D721Med (cell line): ENCODE results near the gene AMPD3.

Source experiments
- DNase-seq: peaks from one replicate; pipeline ENCODE4 v3.0.0; 2011; ENCODE audit warnings: low spot score; ENCODE audit not compliant: insufficient read length
- FAIRE-seq: peaks from 2 replicates; lab custom pipeline; 2011; peaks lifted over from hg19 to GRCh38; lab: Jason Lieb, UNC
- CTCF ChIP-seq: IDR thresholded peaks from 2 replicates; pipeline ENCODE4 v1.5.1; 2012; ENCODE audit warnings: mild to moderate bottlenecking, control low read depth; ENCODE audit not compliant: insufficient read depth; ENCODE audit errors: missing control alignments

Gene AMPD3

GRCh38 chr11:10410844-10411200 is 44.2 kb upstream of the AMPD3 start:
- no peak for DNase-seq
- TF ChIP-seq CTCF, result no peak
- FAIRE-seq, result no peak

DNA sequence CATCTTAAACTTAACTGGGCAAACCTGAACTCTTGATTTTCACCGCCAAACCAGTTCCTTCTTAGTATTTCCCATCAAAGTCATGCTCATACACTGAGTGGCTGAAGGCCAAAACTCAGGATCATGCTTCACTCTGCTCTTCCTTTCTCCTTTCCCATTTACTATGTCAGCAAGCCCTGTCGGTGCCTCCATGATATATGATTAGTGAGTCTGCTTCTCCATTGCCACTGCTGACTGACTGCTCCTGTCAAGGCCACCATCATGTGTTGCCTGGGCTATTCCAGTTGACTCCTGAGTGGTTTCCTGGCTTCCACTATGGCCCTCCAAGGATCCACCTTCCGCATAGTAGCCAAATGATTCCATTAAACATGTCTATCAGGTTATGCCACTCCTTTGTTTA is 42.8 kb upstream of the AMPD3 start:
- no peak for TF ChIP-seq CTCF
- no peak for FAIRE-seq
- no peak for DNase-seq

- FAIRE-seq, result no peak
- peak; percentile 40 for TF ChIP-seq CTCF
- DNase-seq, result no peak
These were observed 41.8 kb upstream of the AMPD3 start for GRCh38 chr11:10413268-10413667.

GRCh38 chr11:10414181-10414580 is 40.9 kb upstream of the AMPD3 start:
- TF ChIP-seq CTCF, result no peak
- DNase-seq, result no peak
- FAIRE-seq, result no peak

DNA sequence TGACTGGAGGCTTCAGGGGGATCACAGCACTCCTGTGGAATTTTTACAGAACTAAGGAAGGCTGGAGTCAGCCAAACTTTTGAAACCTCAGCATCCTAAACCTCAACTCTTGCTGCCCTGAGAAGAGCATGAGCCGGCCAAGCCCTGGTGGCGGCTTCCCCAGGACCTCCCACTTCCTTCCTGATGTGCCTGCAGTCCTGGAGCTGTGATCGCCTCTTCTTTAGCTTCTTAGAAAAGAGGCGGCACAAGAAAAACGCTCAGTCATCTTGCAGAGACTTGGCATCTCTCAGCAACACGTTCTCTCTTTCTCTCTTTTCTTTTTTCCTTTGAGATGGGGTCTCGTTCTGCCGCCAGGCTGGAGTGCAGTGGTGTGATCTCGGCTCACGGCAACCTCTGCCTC is 40.4 kb upstream of the AMPD3 start:
- no peak for DNase-seq
- no peak for TF ChIP-seq CTCF
- no peak for FAIRE-seq

GRCh38 chr11:10415817-10416392 is 39.2 kb upstream of the AMPD3 start:
- no peak for DNase-seq
- TF ChIP-seq CTCF, result no peak
- no peak for FAIRE-seq

DNA sequence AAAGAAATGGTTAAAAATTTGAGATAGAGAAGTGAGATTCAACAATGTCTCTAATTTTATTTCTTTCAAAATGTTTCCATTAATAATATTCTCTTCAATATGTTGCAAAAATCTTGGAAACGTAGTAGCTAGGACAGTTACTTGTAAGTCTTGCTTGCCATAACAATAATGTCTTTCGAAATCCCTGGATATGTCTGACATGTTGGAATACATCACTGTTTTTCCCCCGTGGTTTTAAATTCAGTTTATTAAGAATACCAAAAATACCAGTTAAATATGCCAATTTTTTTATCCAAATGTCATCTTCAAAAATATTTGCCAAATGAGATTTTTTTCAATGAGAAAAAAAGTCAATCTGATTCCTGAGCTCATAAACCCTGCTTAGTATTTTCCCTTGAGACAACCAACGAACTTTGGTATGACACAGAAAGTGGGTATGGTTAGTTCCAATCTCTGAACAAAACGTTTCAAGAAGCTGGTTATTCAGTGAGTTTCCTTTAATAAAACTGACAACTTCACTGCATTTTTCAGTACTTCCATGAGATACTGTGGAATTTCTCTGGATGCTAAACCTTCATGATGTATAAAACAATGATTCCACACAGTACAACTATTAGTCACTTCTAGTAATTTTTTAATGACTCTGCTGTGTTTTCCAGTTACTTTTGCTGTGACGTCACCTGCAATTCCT is 36.7 kb upstream of the AMPD3 start:
- DNase-seq, result no peak

More for the DNA sequence above, 36.7 kb upstream of the AMPD3 start:
- FAIRE-seq, result no peak
- TF ChIP-seq CTCF, result no peak
